M059J (cell line): Measurements from ENCODE around the gene LCP2. TPM values are rescaled to one million over a fixed set of nuclear protein-coding genes. Genes with fewer than 3 reads are reported as not detected.
"Not testable (repeated sequence)": the region's sequence is repeated elsewhere in the genome, so short reads cannot be mapped to it uniquely, and the experiment has no call there.

ENCODE experiments used
- DNase-seq: peaks from one replicate; pipeline ENCODE4 v3.0.0-alpha.2; 2012; ENCODE audit warnings: low read depth
- total RNA-seq: library from RNA; depleted of rRNA; stranded (reverse); fragments of >200 nt; shearing (Covaris generic); gene quantifications from 2 replicates; pipeline ENCODE4 v1.2.3, GENCODE V29; 2014

Gene LCP2
- total RNA-seq, 1 experiment from 2014 or later = 0.69 TPM

DNA sequence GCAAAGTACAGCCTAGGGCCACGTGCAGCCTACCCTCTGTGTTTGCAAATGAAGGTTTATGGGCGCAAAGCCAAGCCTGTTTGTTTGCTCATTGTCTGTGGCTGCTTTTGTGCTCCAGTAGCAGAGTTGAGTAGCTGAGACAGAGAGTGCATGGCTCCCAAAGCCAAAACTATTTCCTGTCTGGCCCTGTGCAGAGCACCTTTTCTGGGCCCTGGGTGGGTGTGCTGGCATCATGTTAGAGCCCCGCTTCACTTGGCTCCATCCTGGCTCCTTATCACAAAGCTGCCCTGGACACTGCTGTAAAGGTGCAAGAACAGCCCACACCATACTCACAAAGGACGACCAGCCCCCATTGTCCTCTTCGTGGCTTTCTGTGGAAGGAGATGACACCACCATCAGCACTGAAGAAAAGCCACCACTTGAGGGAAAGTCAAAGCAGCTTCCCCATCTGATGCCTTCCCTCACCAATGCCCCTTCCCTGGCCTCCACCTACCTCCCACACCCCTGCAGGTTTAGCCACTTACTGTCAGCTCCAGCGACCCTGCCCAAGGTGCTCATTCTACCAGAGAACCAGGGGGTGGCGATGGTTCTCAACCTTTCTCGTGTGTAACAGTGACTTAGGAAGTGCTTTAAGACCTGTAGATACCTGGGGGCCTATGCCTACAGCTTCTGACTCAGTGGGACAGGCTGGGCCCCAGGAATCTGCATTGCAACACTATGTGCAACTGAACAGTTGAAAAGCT lies 23.4 kb downstream of the LCP2 start:
- DNase-seq = peak; percentile 31

DNA sequence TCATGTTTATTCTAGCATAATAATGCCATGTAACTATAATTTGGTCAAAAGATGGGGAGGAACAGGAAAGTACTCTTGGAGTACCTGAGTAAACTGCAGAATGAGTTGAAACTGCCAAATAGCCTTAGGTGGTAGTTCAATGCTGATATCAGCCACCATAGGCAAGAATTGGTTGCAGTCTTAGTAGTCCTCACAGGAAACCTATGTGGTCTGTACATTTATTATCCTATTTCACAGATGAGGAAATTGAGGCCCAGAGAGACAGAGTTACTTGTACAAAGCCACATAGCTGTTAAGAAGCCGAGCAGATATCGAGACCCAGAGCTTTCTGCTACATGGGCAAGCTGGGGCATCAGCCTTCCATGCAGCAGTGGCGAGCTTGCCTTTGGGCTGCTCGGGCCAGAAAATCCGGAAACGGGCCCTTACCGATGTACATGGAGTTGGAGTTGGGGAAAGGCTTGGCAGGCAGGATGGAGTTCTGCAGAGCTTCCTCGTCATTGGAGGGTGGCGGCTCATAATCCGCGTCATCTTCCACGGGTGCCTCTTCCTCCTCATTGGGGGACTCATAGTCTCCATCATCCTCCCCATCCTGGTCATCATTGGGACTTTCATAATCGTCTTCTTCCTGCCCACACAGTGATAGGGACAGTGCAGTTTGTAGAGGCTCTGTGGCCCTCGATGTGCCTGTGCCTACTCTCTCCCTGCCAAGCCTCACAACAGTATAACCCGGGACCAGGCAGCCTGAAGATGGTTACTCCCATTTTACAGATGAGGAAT lies 27.1 kb downstream of the LCP2 start:
- no peak for DNase-seq

DNA sequence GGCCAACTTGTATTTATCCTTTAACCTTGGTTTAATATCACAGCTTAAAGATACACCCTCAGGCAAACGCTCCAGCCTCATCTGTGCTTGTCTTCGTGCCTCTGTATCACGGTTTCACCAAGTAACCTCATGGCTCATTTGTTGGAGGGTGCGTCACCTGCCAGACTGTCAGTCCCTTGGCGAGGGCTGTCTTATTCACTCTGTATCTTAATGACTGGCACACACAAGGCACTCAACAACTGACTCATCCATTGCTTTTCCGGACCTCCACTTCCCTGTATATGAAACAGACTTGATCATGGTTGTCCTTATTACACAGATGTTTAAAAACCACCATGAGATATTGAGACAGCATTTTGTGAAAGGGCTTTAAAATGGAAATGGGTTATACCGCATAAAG lies 28.0 kb downstream of the LCP2 start:
- peak; percentile 83 for DNase-seq

DNA sequence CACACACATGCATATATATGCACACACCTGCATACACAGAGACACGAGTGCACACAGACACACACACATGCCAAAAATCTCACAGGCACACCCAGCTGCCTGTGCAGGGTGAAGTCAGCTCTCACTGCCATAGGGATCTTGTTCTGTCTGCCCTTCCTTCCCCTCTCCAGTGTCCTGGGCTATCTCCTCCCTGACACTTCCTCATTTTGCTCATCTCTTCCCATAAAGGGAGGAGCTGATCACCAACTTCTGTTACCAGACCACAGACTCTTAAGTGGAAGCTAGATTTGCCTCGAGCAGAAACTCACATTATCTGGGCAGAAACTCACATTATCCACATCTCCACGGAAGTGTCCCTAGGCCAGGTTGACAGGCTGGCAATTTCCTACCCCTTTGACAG lies 28.7 kb downstream of the LCP2 start:
- DNase-seq = no peak

DNA sequence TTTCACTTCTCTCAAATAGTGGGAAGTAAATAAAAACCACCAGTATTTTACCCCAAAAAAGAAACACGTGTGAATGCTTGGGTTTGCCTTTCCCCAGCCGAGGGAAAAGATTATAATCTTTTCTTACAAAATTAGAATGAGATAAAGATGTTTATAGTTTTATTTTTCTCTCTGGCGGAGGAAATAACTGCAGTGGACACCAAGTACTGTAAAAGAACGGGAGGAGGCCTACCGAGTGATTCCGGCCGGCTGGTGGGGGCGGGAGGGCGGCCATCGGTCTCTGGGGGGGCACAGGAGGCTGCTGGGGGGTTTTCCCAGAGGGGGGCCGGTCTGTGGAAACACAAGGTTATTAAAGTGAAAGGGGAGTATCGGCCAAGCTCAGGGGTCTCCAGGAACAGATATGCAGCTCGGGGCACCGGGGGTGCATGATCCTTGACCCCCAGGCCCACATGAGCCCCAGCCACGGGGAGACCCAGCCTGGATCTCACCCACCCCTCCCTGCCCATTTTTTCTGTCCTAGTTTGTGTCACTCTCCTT lies 29.4 kb downstream of the LCP2 start:
- no peak for DNase-seq

DNA sequence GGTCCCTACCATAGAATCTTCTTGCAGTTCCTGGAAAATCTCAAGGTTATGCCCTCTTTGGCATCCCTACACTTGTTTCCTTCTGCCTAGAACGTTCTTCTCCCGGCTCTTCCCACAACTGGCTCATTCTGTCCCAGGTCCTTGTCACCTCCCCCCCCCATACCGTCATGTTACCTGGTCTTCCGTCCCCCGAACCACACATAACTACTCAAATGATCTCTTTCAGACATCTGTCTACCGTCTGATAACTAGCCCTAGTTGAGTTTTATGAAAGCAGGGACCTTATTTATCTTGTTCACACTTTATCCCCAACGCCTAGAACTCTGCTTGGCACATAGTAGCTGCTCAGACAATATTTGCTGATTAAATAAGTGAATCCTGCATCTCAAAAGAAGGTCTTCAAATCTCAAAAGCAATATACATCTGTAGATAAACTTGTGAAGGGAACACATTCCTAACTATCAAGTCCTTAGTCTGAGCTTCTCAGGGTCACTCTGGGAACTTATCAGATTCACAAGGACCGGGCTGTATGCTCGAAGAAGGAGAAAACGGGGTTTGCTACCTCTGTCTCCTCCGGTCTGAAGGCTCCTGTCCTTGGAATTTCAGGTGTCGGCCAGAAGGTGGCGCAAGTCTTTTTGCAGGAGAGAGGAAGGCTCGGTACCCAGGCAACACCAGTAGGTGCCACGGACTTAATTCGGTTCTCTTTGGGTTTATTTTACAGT lies 30.0 kb downstream of the LCP2 start:
- peak; percentile 69 for DNase-seq

DNA sequence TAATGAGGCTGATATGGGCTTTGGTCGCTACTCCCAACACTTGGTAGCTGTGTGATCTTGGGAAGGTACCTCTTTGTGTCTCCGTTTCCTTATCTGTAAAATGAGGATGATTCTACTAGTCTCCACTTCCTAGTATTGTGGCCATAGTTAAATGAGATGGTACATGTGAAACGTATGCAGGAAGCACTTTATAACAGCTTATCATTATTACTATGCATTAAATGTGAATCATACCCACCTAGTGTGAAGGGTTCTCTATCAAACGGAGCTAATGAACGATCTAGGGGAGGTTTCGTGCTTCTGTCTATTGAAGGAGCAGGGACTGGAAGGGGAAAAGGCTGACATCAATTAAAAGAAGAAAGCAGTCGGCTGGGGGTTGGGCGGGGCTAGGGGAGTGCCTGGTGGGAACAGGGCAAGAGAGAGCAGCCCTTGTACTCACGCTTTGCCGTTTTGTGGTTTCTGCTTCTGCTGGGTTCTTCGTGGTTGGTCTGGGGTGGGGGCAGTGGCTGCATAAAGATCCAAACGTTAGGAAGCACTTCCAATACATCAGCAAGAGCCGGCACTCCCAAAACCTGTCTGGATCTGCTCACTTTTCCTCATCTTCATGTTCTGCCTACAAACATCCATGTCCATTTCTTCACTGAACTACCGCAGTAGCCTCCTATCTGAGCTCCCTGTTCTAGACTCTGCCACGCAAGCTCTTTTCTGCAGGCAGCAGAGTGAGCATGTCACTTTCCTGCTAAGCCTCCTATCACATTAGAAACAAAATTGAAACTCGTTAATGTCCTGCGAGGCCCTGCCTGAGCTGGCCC lies 30.8 kb downstream of the LCP2 start:
- no peak for DNase-seq

DNA sequence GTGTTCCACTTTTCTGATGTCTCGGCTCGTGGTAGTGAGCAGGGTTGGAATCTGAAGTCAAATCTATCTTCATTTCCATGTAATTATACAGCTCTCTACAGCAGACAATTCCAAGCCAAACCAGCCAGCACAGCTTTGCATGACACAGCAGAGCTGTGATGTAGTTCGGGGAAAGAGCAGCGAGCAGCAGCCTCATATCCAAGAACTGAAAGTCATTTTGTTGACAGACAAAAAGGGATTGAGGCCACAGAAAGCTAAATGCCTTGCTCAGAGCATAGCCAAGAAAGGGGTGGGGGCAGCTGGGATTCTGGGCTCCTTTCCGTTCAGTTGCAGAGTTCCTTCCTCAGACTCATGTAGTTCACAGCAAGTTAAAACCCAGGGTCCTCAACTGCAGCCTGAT lies 32.1 kb downstream of the LCP2 start:
- no peak for DNase-seq

DNA sequence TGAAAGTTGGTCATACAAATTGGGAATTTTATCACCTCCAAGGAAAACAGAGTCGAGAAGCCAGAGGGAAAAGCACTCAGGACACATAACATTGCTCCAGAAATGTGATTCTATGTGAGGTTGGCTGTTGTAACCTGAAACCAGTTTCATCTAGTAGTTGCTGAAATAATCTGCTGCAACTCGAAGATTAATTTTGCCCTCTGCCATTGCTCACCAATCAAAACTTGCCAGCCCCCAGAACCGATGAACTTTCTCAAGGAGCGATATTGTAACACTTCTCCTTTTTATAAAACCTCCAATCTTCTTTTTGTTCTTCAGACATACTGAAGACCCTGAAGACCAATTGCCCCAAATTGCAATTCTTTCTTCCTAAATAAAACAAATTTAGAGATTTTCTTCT lies 33.7 kb downstream of the LCP2 start:
- no peak for DNase-seq

DNA sequence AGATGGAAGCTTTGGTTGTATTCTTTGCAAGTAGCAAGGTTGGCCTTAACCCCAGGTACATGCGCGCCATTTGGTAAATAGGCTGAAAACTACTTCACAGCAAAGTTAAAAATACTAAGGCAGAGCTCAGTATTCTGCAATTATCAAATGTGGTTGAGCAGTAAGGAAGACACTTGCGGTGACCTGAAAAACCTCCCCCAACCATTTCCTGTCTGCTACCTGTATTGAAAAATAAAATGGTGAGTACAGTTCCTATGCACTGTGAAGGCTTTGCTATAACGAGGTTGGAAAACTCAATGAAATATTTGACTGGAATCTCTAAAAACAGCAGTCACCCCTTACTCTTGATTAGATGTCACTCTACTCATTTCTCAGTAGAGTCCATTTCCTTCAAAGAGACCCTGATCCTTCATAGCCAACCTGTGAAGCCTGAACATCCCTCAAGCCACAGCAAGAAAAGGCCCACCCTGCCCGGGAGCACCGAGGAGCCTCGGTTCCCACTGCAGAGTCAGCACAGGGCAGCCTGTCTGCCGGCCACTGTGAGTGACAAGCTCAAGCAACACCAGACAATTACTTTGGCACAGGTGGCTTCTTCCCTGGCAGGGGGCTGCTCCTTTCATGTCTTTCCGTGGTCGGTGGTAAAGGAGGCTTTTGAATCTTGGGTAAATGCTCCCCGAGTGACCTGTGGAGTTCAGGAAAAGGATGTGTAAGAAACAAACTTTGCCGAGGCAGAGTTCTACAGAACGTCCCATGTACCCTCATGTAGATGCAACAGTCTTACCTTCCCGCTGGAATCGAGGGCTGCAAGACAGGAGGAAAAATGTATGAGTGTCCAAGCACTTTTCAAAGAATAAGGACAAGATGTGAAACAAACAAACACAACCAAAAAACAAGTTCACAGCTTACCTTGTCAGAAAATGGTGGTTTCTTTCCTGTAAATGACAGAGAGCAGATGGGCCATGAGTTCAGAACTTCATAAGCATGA lies 35.2 kb downstream of the LCP2 start:
- no peak for DNase-seq

DNA sequence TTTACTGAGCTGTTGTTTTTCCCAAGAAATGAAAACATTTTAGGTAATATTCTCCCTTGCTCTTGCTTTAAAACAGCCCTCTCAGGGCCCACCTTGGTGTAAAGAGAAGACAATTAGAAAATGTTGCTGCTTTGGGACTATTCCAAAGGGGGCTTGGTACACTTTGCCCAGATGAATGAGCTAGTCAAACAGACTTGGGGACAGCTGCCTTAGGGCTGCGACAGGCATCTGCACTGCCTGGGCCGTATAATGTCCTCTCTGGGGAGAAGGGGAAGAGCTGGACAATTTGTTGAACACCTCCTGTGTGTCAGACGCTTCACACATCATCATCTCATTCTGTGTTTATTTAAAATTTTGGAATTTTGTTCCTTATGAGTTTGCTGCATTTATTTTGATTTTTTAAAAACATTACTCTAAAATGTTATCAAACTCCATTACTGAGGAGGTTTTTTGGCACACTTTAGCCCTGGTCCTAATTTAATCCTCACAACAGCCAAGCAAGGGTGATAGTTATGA lies 36.0 kb downstream of the LCP2 start:
- no peak for DNase-seq

DNA sequence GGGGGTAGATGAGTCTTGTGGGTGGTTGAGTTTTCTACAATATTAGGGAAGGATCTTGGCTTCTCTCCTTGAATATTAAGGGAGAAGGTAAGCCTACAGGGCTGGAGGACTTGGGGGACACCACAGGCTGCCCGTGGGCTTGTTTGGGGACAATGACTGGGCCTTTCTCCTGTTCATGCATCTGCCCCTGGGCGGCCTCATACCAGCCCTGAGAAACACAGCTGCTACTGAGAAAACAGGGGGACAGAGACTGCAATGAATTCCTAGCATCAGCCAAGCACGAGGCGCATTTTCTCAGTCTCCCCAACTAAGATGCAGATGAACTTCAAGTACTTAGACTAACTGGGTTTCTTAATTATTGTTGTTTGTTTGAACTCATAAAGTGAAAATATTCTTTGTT lies 40.2 kb downstream of the LCP2 start:
- no peak for DNase-seq

DNA sequence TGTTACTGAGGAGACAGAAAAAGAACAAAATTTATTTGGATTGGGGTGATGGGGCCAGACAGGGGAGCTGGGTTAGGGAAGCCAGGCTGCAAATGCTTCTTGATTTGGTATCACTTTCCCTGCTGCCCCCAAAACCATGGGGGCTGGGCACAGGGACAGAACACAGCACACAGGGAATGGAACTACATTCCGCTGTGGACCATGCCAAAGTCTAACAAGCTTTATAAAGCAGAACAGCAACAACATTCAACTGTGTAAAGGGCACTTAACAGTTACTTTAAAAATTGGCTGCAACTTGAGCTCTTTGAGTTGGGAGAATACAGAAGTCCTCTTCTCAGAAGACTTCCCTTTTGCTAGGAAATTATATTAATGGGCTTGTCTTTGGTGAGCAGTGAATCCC lies 41.0 kb downstream of the LCP2 start:
- DNase-seq = no peak

DNA sequence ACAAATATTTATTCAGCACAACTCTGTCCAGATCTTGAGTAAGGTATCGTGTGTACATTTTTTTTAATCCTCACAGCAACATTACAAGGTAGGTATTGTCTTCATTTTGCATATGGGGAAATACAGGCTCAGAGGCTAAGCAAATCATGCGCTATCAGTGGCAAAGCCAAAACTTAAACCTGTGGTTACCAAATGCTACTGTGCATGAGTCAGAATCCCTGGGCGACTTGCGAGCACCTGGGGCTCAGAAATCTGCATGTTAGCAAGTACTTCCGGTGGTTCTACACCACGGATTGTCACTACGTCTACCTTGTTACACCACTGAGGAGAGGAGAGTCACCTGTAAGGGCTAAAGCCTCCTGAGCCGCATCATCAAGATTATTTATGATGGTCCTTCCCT lies 43.5 kb downstream of the LCP2 start:
- peak; percentile 43 for DNase-seq

DNA sequence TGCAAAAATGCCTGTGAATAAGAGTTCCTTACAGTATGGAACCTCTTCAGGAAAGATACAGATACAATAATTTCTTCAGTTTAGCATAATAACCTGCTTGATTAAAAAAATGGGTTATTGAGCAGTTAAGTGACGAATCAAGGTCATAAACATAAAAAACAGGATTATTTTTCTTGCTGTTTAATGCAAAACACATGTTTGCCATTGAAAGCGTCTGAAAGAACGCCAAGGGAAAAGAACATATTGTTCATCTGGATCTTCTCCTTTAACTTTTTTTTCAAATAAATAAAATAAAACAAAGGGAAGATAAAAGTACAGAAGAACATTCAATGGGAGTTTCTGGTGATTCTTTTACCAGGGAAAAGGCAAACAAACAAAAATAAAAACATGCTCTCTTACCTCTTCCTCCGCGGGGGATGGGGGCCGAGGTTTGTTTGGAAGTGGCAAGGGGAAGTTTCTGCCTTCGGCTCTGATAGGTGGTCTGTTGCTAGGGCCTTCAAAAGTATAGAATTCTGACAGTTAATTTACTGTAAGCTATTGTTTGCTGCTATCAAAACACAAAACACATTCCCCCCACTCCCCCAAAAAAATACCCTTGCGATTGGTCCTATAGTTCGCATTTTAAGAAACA lies 44.7 kb downstream of the LCP2 start:
- no peak for DNase-seq

DNA sequence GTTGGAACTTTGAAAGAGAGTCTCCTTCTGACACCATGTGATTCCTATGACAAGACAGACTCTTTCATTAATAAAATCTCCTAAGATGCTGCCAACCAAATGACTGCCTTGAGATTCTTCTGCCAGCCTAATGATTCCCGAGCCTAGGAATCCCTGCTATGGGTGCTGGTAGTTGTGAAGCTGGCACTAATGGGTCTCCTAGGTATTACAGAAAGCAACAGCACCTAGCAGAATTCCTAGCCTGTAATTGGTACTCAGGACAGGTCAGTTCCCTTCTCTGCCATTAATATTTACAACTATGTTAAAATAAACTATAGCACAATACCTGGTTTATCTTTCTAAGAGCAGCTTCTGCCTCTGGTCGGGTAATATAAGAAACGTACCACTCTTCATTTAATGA lies 45.5 kb downstream of the LCP2 start:
- no peak for DNase-seq

DNA sequence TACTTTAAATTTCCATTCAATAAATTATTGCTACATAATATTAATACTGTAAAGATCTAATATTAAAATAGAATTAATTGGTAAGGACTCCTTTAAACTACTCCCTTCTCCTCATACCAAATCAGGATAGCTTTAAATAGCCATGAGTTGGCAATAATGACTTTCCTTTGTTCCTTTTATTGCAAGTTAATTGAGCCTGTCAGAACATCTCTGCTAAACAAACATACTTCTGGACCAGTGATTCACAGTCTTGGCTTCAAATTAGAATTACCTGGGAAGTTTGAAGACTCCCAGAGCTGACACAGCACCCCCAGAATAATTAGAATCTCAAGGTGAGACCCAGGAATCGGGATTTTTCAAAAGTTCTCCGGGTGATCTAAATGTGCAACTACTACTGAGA lies 46.1 kb downstream of the LCP2 start:
- no peak for DNase-seq

DNA sequence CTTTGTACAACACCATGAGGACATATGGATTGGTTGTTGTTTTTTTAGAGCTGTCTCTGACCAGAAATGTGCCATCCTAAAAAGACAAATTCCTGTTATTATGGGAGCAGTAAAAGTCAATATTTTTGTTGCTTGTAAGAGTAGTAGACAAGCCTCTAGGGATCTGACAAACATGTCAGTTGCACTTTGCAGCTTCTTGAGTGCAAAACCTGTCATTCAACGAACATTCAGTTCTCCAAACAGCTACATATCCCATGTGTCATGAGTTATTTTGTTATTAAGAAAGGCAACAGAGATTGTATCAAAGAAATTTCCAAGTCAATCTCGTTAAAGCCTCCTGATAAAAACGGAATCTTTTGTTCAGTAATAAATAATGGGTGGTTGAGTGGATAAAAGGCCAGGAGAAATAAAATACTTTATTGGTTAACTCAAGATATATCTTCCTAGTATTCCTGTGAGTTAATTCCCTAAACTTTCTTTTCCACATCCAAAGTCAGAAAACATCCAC lies 46.7 kb downstream of the LCP2 start:
- DNase-seq = no peak

DNA sequence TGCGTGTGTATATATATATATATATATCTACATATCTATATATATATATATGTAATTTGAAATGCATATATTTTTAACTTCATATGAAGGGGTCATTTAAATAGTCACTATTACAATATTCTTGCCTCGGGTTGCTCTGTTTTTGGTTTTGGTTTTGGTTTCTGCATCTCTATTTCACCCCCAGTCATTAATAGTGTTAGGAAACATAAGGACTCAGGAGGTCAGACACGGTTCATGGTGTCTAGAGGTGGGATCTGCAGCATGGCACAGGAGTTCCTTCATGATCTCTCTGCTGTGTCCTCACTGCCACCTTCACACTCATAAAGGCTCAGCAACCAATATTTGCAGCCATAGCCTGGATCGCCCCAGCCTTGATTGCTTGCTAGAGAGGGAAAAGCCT lies 48.2 kb downstream of the LCP2 start:
- DNase-seq = no peak

DNA sequence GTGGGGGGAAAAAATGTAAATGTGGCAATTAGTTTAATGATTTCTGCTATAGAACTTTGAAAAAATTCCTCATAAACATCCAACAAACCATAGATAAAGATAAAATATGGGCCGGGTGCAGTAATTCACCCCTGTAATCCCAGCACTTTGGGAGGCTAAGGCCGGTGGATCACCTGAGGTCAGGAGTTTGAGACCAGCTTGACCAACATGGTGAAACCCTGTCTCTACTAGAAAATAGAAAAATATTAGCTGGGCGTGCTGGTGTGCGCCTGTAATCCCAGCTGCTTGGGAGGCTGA lies 48.7 kb downstream of the LCP2 start:
- not testable (repeated sequence) for DNase-seq
